ENCODE results near the gene ACBD4.

ACBD4 gene

DNA sequence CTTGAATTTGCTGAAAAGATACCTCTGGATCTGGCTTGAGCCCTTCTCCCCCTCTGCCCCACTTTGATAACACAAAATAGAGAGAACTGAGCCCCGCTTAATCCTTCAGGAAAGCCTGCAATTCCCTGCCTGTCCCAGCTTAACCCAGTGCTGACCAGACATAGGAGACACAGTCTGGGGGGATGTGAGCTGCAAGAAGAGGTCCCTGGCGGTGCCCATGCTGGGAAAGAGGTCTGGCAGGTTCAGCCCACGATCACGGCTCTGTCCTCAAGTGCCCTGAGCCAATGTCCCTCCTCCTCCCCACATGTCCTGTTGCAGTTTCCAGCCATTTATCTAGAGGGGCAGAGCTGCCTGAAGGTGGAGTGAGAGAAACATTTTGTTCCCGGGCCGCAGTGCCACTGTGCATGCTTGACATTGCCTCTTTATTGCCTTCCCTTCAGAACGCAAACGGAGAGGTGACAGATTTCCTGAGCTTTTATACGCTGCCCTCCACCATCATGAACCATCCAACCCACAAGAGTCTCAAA is 32.2 kb upstream of the ACBD4 start:
- no peaks in the 10 kb centered on the region for H3K4me1 ChIP-seq
- TF ChIP-seq, protein P1, sequence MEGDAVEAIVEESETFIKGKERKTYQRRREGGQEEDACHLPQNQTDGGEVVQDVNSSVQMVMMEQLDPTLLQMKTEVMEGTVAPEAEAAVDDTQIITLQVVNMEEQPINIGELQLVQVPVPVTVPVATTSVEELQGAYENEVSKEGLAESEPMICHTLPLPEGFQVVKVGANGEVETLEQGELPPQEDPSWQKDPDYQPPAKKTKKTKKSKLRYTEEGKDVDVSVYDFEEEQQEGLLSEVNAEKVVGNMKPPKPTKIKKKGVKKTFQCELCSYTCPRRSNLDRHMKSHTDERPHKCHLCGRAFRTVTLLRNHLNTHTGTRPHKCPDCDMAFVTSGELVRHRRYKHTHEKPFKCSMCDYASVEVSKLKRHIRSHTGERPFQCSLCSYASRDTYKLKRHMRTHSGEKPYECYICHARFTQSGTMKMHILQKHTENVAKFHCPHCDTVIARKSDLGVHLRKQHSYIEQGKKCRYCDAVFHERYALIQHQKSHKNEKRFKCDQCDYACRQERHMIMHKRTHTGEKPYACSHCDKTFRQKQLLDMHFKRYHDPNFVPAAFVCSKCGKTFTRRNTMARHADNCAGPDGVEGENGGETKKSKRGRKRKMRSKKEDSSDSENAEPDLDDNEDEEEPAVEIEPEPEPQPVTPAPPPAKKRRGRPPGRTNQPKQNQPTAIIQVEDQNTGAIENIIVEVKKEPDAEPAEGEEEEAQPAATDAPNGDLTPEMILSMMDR (IDR thresholded peaks at IDR 0.05): no peak
- no peak overlapping the region for H3K27ac ChIP-seq
- no peak overlapping the region for H3K9ac ChIP-seq
- no peak overlapping the region for H2AFZ ChIP-seq
- H3K79me2 ChIP-seq: no peaks in the 10 kb centered on the region
- no peaks in the 10 kb centered on the region for H3K27me3 ChIP-seq (ENCODE audit: control insufficient read depth, insufficient read depth, low read length)
- H3K4me2 ChIP-seq (ENCODE audit: low read length): no peak overlapping the region
- H3K36me3 ChIP-seq (ENCODE audit: control insufficient read depth, insufficient read depth, low read length): no peaks in the 10 kb centered on the region
- no peaks in the 10 kb centered on the region for H3K9me3 ChIP-seq (ENCODE audit: control insufficient read depth, low read length)
- no peak overlapping the region for H3K4me3 ChIP-seq (ENCODE audit: low read depth, low read length)

DNA sequence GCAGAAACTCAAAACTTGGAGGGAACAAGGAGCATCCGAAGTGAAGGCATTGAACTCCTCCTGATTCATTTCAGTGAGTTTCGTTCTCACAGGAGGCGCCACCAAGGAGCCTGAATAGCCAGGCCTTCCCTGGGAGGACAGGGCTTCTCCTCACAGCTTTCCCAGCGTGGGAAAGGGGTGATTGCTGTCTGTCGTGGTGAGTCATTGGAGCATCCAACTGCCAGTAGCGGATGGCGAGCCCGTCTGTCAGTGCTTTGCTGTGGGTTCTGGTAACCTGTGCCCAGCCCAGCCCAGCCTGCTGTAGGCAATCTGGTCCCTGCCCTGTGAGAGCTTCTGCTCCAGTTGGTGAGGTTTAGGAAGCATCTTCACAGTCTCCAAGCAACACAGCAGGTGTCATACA is 31.5 kb upstream of the ACBD4 start:
- TF ChIP-seq, protein P1 (IDR thresholded peaks at IDR 0.05): no peak
- Histone ChIP-seq H3K4me2 (ENCODE audit: low read length) (no peak overlapping the region), H3K4me3 (ENCODE audit: low read depth, low read length) (no peak overlapping the region), H3K9me3 (ENCODE audit: control insufficient read depth, low read length) (no peaks in the 10 kb centered on the region), H3K36me3 (ENCODE audit: control insufficient read depth, insufficient read depth, low read length) (no peaks in the 10 kb centered on the region), H2AFZ (no peak overlapping the region), H3K9ac (no peak overlapping the region), H3K27ac (no peak overlapping the region), H3K27me3 (ENCODE audit: control insufficient read depth, insufficient read depth, low read length) (no peaks in the 10 kb centered on the region), H3K79me2 (no peaks in the 10 kb centered on the region), H3K4me1 (no peaks in the 10 kb centered on the region)

DNA sequence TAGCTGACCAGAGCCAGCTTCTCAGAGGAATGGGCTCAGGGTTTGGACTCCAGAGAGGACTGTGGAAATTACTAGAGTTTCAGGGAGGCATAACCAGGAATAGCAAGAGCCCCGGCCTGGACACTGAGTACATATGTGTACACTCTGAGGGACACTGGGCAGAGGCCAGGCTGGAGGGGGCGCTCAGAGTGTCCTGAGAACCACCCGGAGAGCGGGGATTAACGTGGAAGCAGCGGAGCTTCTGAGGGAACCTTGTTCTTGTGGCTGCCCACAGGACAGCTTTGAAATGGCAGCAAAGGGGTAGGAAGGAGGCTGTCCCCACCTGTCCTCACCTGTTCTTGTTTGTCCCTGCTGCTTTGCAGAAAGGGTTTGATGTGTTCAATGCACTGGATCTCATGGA is 31.0 kb upstream of the ACBD4 start:
- no peak overlapping the region for H3K27ac ChIP-seq
- H3K79me2 ChIP-seq: no peaks in the 10 kb centered on the region
- H3K9me3 ChIP-seq (ENCODE audit: control insufficient read depth, low read length): no peaks in the 10 kb centered on the region
- TF ChIP-seq, protein P1 (IDR thresholded peaks at IDR 0.05): no peak
- no peaks in the 10 kb centered on the region for H3K4me1 ChIP-seq
- H2AFZ ChIP-seq: no peak overlapping the region
- no peaks in the 10 kb centered on the region for H3K36me3 ChIP-seq (ENCODE audit: control insufficient read depth, insufficient read depth, low read length)
- no peak overlapping the region for H3K4me2 ChIP-seq (ENCODE audit: low read length)
- no peak overlapping the region for H3K9ac ChIP-seq
- no peaks in the 10 kb centered on the region for H3K27me3 ChIP-seq (ENCODE audit: control insufficient read depth, insufficient read depth, low read length)
- no peak overlapping the region for H3K4me3 ChIP-seq (ENCODE audit: low read depth, low read length)

DNA sequence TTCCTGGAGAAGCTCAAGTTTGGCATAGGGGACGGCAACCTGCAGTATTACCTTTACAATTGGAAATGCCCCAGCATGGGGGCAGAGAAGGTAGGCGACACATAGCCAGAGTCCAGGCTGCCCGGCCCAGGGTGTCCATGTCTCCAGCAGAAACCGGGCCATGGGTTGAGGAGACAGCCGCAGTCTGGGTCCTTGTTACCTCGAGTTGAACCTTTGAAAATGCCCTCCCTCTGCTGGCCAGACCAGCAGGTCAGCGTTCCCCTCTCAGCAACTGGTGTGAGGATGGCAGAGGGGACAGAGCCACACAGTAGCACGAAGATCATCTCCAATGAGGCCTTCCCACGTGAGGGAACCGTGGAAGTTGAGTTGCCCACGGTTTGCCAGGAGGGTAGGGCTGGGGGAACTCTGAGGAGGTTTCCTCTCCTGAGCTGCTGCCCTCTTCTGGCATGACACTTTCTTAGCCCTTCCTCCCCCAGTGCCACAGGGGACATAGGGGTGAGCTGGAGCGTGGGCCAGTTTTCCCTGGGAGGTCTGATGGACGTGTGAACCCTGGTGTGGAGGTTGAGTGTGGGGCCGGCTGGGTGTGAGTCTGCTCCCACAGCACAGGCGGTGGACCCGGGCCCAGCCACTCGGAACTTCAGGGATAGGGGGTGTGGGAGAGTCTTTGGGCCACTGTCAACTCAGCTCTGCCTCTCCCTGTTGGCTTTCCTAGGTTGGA is 30.4 kb upstream of the ACBD4 start:
- Histone ChIP-seq H2AFZ (no peak overlapping the region), H3K4me1 (no peaks in the 10 kb centered on the region), H3K4me2 (ENCODE audit: low read length) (no peak overlapping the region), H3K79me2 (no peaks in the 10 kb centered on the region), H3K36me3 (ENCODE audit: control insufficient read depth, insufficient read depth, low read length) (no peaks in the 10 kb centered on the region), H3K27ac (no peak overlapping the region), H3K4me3 (ENCODE audit: low read depth, low read length) (no peak overlapping the region), H3K27me3 (ENCODE audit: control insufficient read depth, insufficient read depth, low read length) (no peaks in the 10 kb centered on the region), H3K9ac (no peak overlapping the region), H3K9me3 (ENCODE audit: control insufficient read depth, low read length) (no peaks in the 10 kb centered on the region)
- TF ChIP-seq, protein P1 (IDR thresholded peaks at IDR 0.05): no peak

DNA sequence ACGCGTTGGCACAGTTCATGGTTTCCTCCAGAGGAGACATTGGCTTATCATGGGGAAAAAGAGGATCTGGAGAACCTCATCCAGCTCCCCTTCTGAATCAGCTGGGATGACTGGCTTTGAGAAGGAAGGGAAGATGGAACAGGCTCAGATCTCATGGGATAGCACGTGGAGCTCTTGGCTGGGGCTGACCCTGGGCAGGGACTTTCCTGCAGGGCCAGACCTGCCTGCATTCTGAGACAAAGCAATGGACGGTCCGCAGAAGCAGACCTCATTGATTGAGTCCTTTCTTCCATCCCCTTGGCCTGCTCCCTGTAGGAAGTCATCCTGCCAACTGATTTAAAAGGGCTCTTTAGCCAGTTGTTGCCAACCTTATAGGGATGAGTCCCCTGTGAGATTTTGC is 29.4 kb upstream of the ACBD4 start:
- H3K27me3 ChIP-seq (ENCODE audit: control insufficient read depth, insufficient read depth, low read length): no peaks in the 10 kb centered on the region
- H3K4me2 ChIP-seq (ENCODE audit: low read length): no peak overlapping the region
- no peak overlapping the region for H2AFZ ChIP-seq
- H3K9ac ChIP-seq: no peak overlapping the region
- TF ChIP-seq, protein P1 (IDR thresholded peaks at IDR 0.05): no peak
- H3K79me2 ChIP-seq: no peaks in the 10 kb centered on the region
- H3K4me1 ChIP-seq: no peaks in the 10 kb centered on the region
- H3K36me3 ChIP-seq (ENCODE audit: control insufficient read depth, insufficient read depth, low read length): no peaks in the 10 kb centered on the region
- no peaks in the 10 kb centered on the region for H3K9me3 ChIP-seq (ENCODE audit: control insufficient read depth, low read length)
- H3K4me3 ChIP-seq (ENCODE audit: low read depth, low read length): no peak overlapping the region
- no peak overlapping the region for H3K27ac ChIP-seq

All from parathyroid adenoma (tissue), 2 donors.